HepG2 (cell line): ENCODE results near the gene ST6GALNAC6. TPM values are rescaled to one million over a fixed set of nuclear protein-coding genes. Genes with fewer than 3 reads are reported as not detected.

Experiments
- ATAC-seq: fragments of 200-7000 bp; cut with Tn5 transposase; 3 replicates; pipeline ENCODE4 v1.9.1; 2020; ENCODE audit warnings: mild to moderate bottlenecking, moderate library complexity
- BruUV-seq: library from RNA; stranded (reverse); fragments of 400-500 nt; replicated peaks from 2 replicates; lab custom pipeline; 2021; lab: Mats Ljungman, UMichigan
- CTCF ChIA-PET: fragments of 300-600 bp; formaldehyde crosslinking; extraction: SDS; loops from one replicate; lab custom pipeline; 2021; ENCODE audit warnings: low total read pairs, inconsistent platforms, low intra/inter-chr PET ratio; lab: Yijun Ruan, JAX
- POLR2A ChIA-PET: fragments of 350-600 bp; sonication (Branson Sonifier 250); formaldehyde crosslinking; loops from one replicate; lab custom pipeline; 2020; ENCODE audit warnings: antibody characterized with exemption, inconsistent platforms; lab: Yijun Ruan, JAX
- DNase-seq: peaks from one replicate; pipeline ENCODE4 v3.0.0-alpha.2; 2015; ENCODE audit warnings: low spot score
- FAIRE-seq: peaks from 3 replicates; lab custom pipeline; 2011; peaks lifted over from hg19 to GRCh38; lab: Jason Lieb, UNC
- H2AFZ ChIP-seq: one replicate; pipeline ENCODE4 v1.6.1; 2011; ENCODE audit warnings: low read length, inconsistent platforms
- H3K27ac ChIP-seq: fragments of 300-600 bp; 3 replicates; pipeline ENCODE4 v1.8.0; 2011; ENCODE audit warnings: mixed run types, mild to moderate bottlenecking, mixed read lengths, low read length, inconsistent platforms; ENCODE audit not compliant: insufficient read depth; ENCODE audit errors: extremely low read length
- H3K27me3 ChIP-seq, 2 experiments: fragments of 200-600 bp in 1 of 2; 2 replicates in 1 of 2; 3 replicates in 1 of 2; pipeline versions ENCODE4 v1.6.0 to v1.8.0; 2011; ENCODE audit warnings: low read length in 2 of 2, mild to moderate bottlenecking in 2 of 2, moderate library complexity in 2 of 2, inconsistent platforms in 1 of 2; ENCODE audit not compliant: insufficient read depth in 2 of 2, control insufficient read depth in 1 of 2
- H3K36me3 ChIP-seq, 2 experiments: fragments of 200-600 bp in 1 of 2; replicated peaks in 1 of 2; 2 replicates in 1 of 2; 3 replicates in 1 of 2; pipeline versions ENCODE4 v1.5.1 to v1.8.0; 2011; ENCODE audit warnings: low read length in 2 of 2, inconsistent platforms in 1 of 2; ENCODE audit not compliant: insufficient read depth in 2 of 2, control insufficient read depth in 1 of 2
- H3K4me1 ChIP-seq: 2 replicates; pipeline ENCODE4 v1.5.1; 2012; ENCODE audit warnings: low read length, inconsistent platforms; ENCODE audit not compliant: insufficient read depth
- H3K4me2 ChIP-seq: 2 replicates; pipeline ENCODE4 v1.6.0; 2011; ENCODE audit warnings: low read depth, low read length, inconsistent platforms
- H3K4me3 ChIP-seq, 3 experiments: fragments of 200-600 bp in 1 of 3; sonication (generic), shearing (Covaris generic) in 1 of 3; replicated peaks in 1 of 3; 2 replicates each; pipeline ENCODE4 v1.5.1; 2011 to 2016; ENCODE audit warnings: low read length in 3 of 3, inconsistent platforms in 2 of 3, low read depth in 2 of 3, mild to moderate bottlenecking in 2 of 3, control low read depth in 1 of 3, mixed read lengths in 1 of 3; ENCODE audit not compliant: insufficient read depth in 1 of 3
- H3K79me2 ChIP-seq: one replicate; pipeline ENCODE4 v1.6.1; 2011; ENCODE audit warnings: low read length, inconsistent platforms; ENCODE audit not compliant: insufficient read depth
- H3K9ac ChIP-seq: 2 replicates; pipeline ENCODE4 v1.6.0; 2011; ENCODE audit warnings: mild to moderate bottlenecking, low read depth, low read length, inconsistent platforms; ENCODE audit not compliant: insufficient read depth
- H3K9me3 ChIP-seq: 2 replicates; pipeline ENCODE4 v1.5.1; 2012; ENCODE audit warnings: mild to moderate bottlenecking, low read length
- H4K20me1 ChIP-seq: 2 replicates; pipeline ENCODE4 v1.6.0; 2011; ENCODE audit warnings: inconsistent platforms, mild to moderate bottlenecking, low read length, moderate library complexity; ENCODE audit not compliant: insufficient read depth
- CC2D1A ChIP-seq: sonication (generic); formaldehyde crosslinking; IDR thresholded peaks from 2 replicates; pipeline ENCODE4 v1.8.1; 2023; ENCODE audit warnings: mild to moderate bottlenecking, missing genetic modification reagents
- KDM3A ChIP-seq: IDR thresholded peaks from 2 replicates; pipeline ENCODE4 v1.6.1; 2018; ENCODE audit warnings: low read depth, missing compliant biosample characterization
- NCOA2 ChIP-seq: sonication (generic); formaldehyde crosslinking; IDR thresholded peaks from 2 replicates; pipeline ENCODE4 v1.8.0; 2022; ENCODE audit warnings: inconsistent platforms
- PRPF4 ChIP-seq: fragments of 200-400 bp; formaldehyde crosslinking; IDR thresholded peaks from 2 replicates; pipeline ENCODE4 v1.6.1; 2016; ENCODE audit warnings: low read length, low read depth; ENCODE audit not compliant: poor library complexity, severe bottlenecking
- TP53 ChIP-seq: sonication (generic); formaldehyde crosslinking; conservative IDR thresholded peaks from 2 replicates; pipeline ENCODE4 v1.4.0; 2020; ENCODE audit warnings: missing genetic modification reagents
- ZBTB3 ChIP-seq: sonication (generic); formaldehyde crosslinking; IDR thresholded peaks from 2 replicates; pipeline ENCODE4 v1.4.0; 2020; ENCODE audit warnings: low read depth, mild to moderate bottlenecking, moderate library complexity, missing genetic modification reagents, borderline replicate concordance
- ZNF101 ChIP-seq: sonication (generic); formaldehyde crosslinking; IDR thresholded peaks from 2 replicates; pipeline ENCODE4 v1.4.0; 2020; ENCODE audit warnings: mild to moderate bottlenecking, low read depth, missing genetic modification reagents, borderline replicate concordance
- ZNF24 ChIP-seq: fragments of 450-650 bp; IDR thresholded peaks from 2 replicates; pipeline ENCODE4 v1.6.1; 2017; ENCODE audit warnings: antibody characterized with exemption, mild to moderate bottlenecking
- ZNF333 ChIP-seq: sonication (generic); formaldehyde crosslinking; IDR thresholded peaks from 2 replicates; pipeline ENCODE4 v1.4.0; 2020; ENCODE audit warnings: mild to moderate bottlenecking, missing genetic modification reagents, borderline replicate concordance
- ZNF598 ChIP-seq: sonication (generic); formaldehyde crosslinking; IDR thresholded peaks from 2 replicates; pipeline ENCODE4 v1.5.1; 2020; ENCODE audit warnings: mild to moderate bottlenecking, missing genetic modification reagents, borderline replicate concordance
- ZNF761 ChIP-seq: sonication (generic); formaldehyde crosslinking; conservative IDR thresholded peaks from 2 replicates; pipeline ENCODE4 v1.4.0; 2020; ENCODE audit warnings: mild to moderate bottlenecking, missing genetic modification reagents
- ZNF879 ChIP-seq: sonication (generic); formaldehyde crosslinking; IDR thresholded peaks from 2 replicates; pipeline ENCODE4 v1.8.1; 2023; ENCODE audit warnings: missing genetic modification reagents
- WGBS: methylation state at CpG from one replicate; pipeline ENCODE4 v1.1.6; 2017; ENCODE audit warnings: low lambda C conversion rate; 5-methylcytosine and 5-hydroxymethylcytosine counted together
- in situ Hi-C: cut with HindIII; loops from 2 replicates; pipeline ENCODE4 v1.10.0; 2017; ENCODE audit warnings: low pct_unique_long_range_greater_than_20kb; ENCODE audit not compliant: extremely low pct_ligation_motif_present
- intact Hi-C: fragments of 100-400 bp; cut with micrococcal nuclease; formaldehyde crosslinking; loops from one replicate; pipeline ENCODE4 v1.10.0; 2022; ENCODE audit not compliant: unreplicated experiment
- polyA plus RNA-seq, 8 experiments: library from polyadenylated mRNA; depleted of rRNA in 3 of 8; stranded (reverse) in 7 of 8; unstranded in 1 of 8; fragments of >200 nt; fragmentation: Illumina TruSeq in 4 of 8; extraction: Trizol in 4 of 8; gene quantifications; 2 replicates each; pipeline versions ENCODE4 v1.2.1 to v1.2.3, GENCODE V29; 2011 to 2016; ENCODE audit warnings: low read depth in 4 of 8, missing spikeins in 1 of 8, mixed read lengths in 1 of 8; ENCODE audit not compliant: insufficient read depth in 1 of 8
- total RNA-seq, 5 experiments: library from RNA; depleted of rRNA; stranded (reverse); fragments of >200 nt; fragmentation: Illumina TruSeq; extraction: Trizol; gene quantifications; 2 replicates each; pipeline ENCODE4 v1.2.3, GENCODE V29; 2016; ENCODE audit warnings: low read depth in 1 of 5
- TF ChIP-seq, protein P1 (sequence below): sonication (generic); formaldehyde crosslinking; IDR thresholded peaks from 2 replicates; pipeline ENCODE4 v1.8.1; 2023; ENCODE audit warnings: mild to moderate bottlenecking, missing genetic modification reagents
- TF ChIP-seq, protein P2 (sequence below): sonication (generic); formaldehyde crosslinking; IDR thresholded peaks from 2 replicates; pipeline ENCODE4 v1.8.0; 2022; ENCODE audit warnings: mild to moderate bottlenecking, missing genetic modification reagents, moderate library complexity
- TF ChIP-seq, protein P3 (sequence below): sonication (generic); formaldehyde crosslinking; IDR thresholded peaks from 2 replicates; pipeline ENCODE4 v1.5.0; 2020; ENCODE audit warnings: missing genetic modification reagents
- TF ChIP-seq, protein P4 (sequence below): sonication (generic); formaldehyde crosslinking; IDR thresholded peaks from 2 replicates; pipeline ENCODE4 v1.4.0; 2020; ENCODE audit warnings: mild to moderate bottlenecking, missing genetic modification reagents

Gene ST6GALNAC6
- total and polyA plus RNA-seq, 2 of the 13 experiments (the other 11 are each of a cell fraction or from before 2014, with no cell fraction given), result 18.5 to 65.4 TPM

DNA sequence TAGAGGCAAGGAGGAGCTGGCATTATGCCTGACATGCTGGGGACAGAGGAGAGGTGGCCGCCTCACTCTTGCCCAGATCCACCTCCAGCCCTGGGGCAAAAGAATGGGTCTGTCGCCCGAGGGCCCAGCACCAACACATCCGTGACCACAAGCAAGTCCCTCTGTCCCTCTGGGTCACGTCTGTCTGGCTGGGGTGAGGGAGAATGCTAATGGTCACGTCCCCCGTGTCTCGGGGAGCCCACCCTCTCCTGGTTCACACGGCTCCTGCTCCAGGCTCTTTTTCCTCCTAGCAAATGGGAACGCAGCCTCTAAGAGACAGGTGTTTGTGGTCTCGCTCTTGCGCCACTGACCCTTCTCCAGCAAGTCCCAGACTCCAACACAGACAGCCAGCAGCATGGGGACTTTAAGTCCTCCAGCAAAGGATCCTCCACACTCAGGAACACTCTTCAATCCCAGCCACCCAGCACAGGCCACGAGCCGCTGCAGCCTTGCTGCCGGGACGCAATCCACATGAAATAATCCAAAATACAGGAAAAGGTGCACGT is 49.0 kb downstream of the ST6GALNAC6 start:
- Histone ChIP-seq H3K4me2 (no peak overlapping the region), H3K9ac (no peak overlapping the region), H3K9me3 (0 out of 2 replicates have a peak, but pooled peaks cover 7% of the 10 kb centered on the region), H3K4me1 (peaks cover 70% of the 10 kb centered on the region), H3K27me3 (0 out of 5 replicates have a peak, but pooled peaks cover 0 to 1% of the 10 kb centered on the region in 2 experiments), H3K4me3 (no peak overlapping the region), H3K36me3 (no peaks in the 10 kb centered on the region), H3K79me2 (no peaks in the 10 kb centered on the region), H4K20me1 (no peaks in the 10 kb centered on the region), H3K27ac (no peak overlapping the region), H2AFZ (no peak overlapping the region)
- intact Hi-C loops, result no loop called here
- in situ Hi-C loops, result no loop called here
- BruUV-seq, result no TSS peak
- DNase-seq (no peak), FAIRE-seq (no peak), ATAC-seq (no peak)
- ChIA-PET CTCF (no interaction called here), POLR2A (no interaction called here)
- 88% methylated on average over 14 of the region's 17 CpGs for WGBS
- no peak for TF ChIP-seq ZNF24
- TF ChIP-seq, protein P1, sequence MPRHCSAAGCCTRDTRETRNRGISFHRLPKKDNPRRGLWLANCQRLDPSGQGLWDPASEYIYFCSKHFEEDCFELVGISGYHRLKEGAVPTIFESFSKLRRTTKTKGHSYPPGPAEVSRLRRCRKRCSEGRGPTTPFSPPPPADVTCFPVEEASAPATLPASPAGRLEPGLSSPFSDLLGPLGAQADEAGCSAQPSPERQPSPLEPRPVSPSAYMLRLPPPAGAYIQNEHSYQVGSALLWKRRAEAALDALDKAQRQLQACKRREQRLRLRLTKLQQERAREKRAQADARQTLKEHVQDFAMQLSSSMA, result no peak
- TF ChIP-seq PRPF4, result no peak
- no peak for TF ChIP-seq ZNF761 (CRISPR knock-in tag)
- no peak for TF ChIP-seq CC2D1A (CRISPR knock-in tag)
- no peak for TF ChIP-seq ZNF101 (CRISPR knock-in tag)
- no peak for TF ChIP-seq ZNF333
- no peak for TF ChIP-seq NCOA2
- TF ChIP-seq, protein P2, sequence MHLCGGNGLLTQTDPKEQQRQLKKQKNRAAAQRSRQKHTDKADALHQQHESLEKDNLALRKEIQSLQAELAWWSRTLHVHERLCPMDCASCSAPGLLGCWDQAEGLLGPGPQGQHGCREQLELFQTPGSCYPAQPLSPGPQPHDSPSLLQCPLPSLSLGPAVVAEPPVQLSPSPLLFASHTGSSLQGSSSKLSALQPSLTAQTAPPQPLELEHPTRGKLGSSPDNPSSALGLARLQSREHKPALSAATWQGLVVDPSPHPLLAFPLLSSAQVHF (CRISPR knock-in tag), result no peak
- no peak for TF ChIP-seq TP53 (CRISPR knock-in tag)
- TF ChIP-seq, protein P3, sequence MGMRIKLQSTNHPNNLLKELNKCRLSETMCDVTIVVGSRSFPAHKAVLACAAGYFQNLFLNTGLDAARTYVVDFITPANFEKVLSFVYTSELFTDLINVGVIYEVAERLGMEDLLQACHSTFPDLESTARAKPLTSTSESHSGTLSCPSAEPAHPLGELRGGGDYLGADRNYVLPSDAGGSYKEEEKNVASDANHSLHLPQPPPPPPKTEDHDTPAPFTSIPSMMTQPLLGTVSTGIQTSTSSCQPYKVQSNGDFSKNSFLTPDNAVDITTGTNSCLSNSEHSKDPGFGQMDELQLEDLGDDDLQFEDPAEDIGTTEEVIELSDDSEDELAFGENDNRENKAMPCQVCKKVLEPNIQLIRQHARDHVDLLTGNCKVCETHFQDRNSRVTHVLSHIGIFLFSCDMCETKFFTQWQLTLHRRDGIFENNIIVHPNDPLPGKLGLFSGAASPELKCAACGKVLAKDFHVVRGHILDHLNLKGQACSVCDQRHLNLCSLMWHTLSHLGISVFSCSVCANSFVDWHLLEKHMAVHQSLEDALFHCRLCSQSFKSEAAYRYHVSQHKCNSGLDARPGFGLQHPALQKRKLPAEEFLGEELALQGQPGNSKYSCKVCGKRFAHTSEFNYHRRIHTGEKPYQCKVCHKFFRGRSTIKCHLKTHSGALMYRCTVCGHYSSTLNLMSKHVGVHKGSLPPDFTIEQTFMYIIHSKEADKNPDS (CRISPR knock-in tag), result no peak
- no peak for TF ChIP-seq ZNF598 (CRISPR knock-in tag)
- TF ChIP-seq ZNF879, result no peak
- no peak for TF ChIP-seq KDM3A (CRISPR knock-in tag)
- TF ChIP-seq, protein P4, sequence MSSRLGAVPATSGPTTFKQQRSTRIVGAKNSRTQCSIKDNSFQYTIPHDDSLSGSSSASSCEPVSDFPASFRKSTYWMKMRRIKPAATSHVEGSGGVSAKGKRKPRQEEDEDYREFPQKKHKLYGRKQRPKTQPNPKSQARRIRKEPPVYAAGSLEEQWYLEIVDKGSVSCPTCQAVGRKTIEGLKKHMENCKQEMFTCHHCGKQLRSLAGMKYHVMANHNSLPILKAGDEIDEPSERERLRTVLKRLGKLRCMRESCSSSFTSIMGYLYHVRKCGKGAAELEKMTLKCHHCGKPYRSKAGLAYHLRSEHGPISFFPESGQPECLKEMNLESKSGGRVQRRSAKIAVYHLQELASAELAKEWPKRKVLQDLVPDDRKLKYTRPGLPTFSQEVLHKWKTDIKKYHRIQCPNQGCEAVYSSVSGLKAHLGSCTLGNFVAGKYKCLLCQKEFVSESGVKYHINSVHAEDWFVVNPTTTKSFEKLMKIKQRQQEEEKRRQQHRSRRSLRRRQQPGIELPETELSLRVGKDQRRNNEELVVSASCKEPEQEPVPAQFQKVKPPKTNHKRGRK (CRISPR knock-in tag), result no peak
- no peak for TF ChIP-seq ZBTB3 (CRISPR knock-in tag)
